CD4-positive, alpha-beta T cell treated with Interferon alpha-2 for 1 hour (primary cell): Measurements from ENCODE around the gene SCAMP4.

Experiments used
- DNase-seq, 2 donors: peaks; one replicate each; pipeline ENCODE4 v3.0.0-alpha.2; 2020 to 2022

Gene SCAMP4, protein sequence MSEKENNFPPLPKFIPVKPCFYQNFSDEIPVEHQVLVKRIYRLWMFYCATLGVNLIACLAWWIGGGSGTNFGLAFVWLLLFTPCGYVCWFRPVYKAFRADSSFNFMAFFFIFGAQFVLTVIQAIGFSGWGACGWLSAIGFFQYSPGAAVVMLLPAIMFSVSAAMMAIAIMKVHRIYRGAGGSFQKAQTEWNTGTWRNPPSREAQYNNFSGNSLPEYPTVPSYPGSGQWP

DNA sequence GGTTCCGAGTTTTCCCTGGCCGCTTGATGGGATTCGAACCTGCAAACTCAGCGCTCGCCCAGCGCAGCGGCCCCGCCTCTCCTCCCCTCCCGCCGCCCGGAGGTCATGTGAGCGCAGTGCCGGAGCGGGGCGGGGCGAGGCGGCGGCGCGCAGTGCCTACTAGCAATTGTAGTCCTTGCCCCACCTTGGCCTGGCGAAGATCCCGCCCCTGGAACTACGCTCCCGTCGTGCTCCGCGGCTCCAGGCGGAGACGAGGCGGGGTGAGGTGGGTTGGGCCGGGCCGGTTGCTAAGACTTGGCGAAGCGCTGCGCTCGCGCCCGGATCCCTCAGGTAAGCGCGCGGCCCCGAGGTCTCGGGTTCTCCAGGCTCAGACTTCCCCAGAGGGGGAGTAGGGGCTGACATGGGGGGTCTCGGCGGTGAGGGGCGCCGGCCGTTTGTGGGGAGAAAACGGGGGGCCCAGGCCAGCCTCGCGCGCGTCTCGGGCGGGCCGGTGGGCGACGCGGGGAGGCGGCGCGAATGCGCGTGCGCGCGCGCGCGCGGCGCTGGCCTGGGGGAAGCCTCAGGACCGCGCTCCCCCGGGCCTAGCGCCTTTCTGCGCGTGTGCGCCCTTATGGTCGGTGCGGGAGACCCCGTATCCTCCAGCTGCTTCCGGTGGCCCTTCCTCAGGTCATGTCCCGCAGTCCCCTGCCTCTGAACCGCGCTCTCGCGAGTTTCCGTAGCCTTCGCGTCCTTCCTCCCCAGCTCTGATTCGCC, at the start of gene SCAMP4, which contains the start of gene ADAT3:
Gene SCAMP4, plus strand, starts transcription at position 290 of the 753 bp plus-strand sequence. CDS start 9,621 bp downstream, outside the sequence.
Gene ADAT3, plus strand, starts transcription at position 290 of the 753 bp plus-strand sequence. CDS start 6,649 bp downstream, outside the sequence.
- DNase-seq, result peak; percentile 99

DNA sequence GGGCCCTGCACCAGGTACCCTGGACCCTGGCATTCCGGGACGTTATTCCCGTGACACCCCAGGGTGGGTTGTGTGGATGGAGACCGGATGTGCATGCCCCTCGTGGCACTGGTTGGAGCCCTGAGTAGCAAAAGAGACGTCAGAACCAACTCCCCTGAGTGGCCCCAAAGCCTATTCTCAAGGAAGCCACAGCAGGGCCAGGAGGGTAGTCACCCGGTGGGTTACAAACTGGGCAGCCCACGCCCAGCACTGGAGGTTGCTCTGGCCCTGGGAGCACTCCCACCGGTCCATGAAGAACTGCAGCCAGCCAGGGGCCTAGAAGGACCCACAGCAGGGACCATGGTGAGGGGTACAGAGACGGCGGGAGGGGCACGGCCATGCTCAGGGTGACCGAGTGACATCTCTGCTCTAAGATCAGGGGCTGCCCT, 49.4 kb upstream of the SCAMP4 start:
- DNase-seq, result peak in 1 of 2 donors; percentile 40

DNA sequence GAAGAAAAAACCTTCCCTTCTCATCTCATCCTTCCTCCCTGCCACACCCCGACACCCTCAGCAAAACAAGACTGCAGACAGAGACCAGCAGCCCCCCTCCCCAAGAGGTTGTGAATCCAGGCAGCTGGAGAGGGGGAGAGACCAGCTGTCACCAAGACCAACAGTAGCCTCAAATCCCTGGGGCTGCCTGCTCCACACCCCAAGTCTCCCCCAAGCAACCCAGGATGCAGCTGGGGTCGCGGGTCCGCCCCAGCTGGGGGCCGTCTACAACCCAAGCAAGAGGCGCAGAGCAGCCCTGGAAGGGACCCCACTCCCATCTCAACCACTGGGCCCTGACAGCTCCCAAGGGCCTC, 48.9 kb upstream of the SCAMP4 start:
- DNase-seq, result no peak

DNA sequence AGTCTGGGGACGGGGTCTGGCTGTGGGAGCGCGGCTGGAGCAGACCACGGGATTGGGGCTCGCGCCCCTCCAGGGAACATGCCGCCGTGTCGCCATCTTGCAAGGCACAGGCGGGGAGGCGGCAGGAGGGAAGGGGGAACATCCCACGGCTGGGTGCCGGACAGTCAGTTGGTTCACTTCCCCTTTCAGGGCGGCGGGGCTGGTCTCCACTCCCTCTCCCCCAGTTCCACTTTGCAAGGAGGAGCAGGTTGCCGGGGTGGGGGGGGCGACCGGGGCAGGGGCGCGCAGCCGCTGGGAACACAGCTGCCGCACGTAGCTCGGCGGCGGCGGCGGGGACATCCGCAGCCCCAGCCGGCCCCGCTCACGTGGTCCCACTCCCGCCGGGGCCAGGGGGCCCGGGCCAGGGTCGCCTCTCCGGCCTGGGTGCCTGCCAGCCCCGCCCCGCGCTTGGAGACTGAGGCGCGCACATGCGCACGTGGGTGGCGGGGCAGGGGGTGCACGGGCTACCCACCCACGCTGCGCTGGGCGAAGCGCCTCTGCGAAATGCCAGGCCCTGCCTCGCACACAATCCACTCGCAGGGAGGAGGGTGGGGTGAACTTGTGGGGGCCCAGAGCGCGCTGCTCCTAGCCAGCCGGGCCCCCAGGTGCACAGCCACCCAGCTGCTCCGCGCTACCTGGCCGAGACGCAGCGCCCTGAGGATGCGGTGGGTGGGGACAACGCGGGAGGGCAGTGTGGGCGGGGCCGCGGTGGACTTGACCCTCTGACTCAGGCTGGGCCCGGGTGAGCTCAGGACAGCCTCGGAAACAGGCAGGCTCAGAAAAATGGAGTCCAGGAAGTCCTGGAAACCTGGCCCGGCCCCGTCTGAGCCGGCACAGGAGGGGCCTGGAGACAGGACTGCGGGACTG, 48.2 kb upstream of the SCAMP4 start:
- DNase-seq, result peak; percentile 49 to 73

DNA sequence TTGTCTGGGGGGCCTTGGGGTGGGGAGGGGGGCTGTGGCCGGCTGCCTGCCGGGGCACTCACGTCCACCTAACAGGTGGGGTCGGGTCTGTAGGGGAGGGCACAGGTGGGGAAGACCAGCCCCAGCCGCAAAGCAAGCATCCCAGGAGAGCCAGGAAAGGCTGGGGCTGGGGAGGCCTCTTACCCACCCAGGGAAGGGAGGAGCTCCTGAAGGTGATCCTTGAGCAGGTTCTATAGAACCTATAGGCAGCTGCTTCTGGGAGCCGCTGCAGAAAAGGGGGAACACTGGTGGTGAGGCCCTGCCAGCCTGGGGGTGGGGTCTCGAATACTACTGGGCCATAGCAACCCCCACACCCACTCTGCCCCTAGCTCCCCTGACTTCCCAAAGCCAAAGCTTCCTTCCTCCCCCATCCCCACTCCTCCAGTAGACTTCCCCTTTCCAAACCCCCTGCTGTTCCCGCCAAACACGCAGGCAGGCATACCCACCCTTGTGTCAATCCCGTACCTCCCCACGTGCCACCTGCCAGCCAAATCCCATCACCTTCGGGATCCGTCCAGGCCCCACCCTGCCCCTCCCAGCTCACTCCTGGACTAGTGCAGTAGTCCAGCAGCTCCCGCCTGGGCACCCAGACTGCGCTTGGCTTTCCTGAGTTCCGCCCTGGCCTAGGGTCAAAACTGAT, 47.4 kb upstream of the SCAMP4 start:
- no peak for DNase-seq

DNA sequence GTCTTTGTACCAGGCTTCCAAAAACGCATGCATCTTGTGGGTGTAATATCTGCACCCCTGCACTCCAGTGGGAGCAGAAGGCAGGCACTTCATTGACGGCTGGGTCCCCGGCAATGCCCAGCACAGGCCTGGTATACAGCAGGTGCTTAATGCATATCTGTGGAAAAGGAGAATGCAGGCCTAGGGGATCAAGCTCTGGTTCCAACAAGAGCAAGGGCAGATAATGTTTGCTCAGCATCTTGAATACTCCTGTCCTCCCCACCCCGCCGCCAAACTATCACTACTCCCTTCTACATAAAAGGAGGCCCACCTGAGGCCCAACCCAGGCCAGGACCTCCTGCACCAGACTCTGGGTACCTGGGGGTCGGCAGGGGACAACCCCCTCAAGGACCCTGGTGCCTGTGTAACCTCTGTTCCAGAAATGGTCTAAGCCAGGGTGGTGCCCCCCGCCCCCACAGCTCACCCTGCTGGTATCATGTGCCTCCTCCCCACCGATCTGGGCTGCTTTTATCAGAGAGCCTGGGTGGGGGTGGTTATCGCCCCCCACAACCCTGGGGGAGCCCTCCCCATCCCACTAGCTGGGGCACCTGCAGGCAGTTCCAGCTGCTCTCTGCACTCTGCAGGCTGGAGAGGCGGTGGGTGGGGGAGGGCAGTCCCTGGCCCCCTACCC, 46.7 kb upstream of the SCAMP4 start:
- DNase-seq, result no peak

DNA sequence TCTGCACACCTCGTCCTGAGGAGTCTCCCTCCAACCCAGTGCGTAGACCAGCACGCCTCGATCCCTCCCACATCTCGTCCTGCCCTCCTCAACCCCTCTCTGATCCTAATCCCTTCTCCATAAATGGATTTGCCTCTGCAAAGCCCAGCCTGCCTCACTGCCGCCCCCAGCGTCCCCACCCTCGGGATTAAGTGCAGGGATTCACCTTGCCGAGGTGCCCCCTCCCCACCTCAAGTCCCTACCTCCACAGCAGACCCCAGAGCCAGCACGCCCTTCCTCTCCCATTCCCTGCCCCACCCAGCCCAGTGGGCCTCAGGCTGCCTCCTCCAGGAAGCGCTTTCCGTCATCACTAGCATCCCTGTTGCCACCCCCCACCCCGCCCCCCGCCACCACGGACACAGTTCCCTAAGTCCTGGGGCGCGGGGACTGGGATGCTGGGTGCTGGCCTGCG, 45.8 kb upstream of the SCAMP4 start:
- no peak for DNase-seq

DNA sequence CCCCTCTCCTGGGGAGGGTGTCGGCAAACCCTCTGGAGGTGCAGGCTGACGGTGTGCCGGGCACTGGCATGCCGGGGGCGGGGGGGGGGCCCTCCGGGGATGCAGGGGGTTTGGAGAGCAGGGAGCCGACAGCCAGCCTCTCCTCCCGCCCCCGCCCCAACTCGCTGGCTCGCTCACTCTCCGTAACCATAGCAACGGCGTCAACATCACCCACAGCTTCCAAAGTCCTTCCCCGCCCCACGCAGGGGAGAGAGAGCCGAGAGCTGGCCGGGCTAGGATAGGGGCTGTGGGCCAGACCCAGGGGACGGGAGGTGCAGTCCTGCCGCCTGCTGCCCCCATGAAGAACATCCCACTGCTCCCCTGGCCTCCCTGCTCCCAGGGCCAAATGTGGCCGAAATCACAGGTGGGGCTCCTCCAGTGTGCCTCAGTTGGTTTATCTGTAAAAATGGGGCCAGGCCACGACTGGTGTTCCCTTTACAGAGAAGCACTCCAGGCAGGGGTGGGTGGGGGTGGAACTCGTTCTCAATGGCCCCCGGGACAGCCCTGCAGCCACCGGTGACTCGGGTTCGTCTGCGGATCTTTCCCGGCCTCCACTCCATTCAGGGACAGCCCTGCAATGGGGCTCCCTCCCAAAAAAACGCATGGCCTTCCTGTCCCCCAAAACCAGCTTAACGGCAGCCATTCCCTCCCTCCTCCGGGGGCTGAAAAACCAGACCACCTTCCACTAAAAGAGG, 45.0 kb upstream of the SCAMP4 start:
- peak; percentile 69 to 74 for DNase-seq

DNA sequence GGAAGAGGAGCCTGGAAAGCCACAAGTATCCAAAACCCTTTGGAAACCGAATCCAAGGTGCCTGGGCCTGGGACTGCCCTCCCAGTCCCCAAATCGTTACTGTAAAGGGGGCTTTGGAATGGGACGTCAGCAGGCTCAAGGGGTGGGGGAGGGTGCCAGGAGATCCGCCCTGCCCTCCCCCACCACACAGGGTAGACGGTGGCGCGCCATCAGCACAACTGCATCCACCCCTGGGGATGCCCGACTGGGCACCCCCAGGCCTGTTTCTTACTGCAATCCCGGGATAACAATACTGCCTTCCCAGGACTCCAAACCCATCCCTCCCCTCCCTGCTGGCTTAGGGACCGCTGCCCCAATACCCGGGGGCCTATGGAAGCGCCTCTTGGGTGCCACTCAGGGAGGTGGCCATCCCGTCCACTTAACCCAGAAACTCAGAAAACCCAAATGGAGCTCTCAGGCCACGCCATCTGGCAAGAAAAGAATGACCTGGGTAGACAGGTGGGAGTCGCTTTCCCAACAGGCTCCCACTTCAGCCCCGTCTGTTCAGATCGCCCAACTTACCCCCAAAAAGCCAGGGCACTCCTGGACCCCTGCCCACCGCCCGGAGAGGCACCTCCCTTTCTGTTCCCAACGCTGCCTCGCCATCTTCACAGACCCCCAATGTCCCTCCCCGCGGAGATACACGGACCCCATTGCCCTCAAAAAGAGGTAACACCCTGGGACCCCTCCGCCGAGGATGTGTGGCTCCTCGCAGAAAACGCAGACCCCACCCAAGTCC, 44.2 kb upstream of the SCAMP4 start:
- no peak for DNase-seq

DNA sequence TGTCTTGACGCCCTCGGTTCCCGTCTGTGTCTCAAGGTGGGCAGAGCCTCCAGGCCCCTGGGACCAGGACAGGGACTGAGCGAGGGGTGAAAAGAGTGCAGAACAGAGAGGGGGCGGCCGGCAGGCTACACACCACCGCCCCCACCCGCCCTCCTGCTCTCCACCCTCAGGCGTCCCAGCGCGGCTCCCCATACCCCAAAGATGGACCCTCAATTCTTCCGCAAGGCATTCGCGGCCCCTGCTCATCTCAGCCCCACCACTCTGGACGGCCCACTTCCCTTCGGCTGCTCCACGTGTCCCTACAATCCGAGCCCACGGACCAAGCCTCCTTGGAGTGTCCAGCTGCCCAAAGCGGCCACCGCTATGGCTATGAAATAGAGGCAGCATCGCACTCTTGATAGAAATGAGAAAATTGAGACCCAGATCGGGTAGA, 43.6 kb upstream of the SCAMP4 start:
- DNase-seq, result no peak

DNA sequence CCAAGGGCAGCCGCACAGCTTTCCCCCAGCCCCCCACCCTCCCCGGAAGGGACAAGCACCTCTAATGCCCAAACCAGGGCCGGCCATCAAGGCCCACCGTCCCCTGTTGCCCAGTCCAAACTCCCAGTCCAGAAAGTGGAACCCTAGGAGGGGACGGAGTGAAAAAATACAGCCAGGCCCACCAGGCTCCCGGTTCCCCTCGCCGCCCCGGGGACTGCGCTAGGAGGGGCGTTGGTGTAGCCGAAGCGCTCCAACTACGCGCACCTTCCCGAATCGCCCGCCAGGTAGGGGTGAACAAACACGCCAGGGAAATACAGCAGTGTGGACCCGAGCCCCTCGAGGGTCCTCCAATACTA, 43.2 kb upstream of the SCAMP4 start:
- DNase-seq, result no peak

DNA sequence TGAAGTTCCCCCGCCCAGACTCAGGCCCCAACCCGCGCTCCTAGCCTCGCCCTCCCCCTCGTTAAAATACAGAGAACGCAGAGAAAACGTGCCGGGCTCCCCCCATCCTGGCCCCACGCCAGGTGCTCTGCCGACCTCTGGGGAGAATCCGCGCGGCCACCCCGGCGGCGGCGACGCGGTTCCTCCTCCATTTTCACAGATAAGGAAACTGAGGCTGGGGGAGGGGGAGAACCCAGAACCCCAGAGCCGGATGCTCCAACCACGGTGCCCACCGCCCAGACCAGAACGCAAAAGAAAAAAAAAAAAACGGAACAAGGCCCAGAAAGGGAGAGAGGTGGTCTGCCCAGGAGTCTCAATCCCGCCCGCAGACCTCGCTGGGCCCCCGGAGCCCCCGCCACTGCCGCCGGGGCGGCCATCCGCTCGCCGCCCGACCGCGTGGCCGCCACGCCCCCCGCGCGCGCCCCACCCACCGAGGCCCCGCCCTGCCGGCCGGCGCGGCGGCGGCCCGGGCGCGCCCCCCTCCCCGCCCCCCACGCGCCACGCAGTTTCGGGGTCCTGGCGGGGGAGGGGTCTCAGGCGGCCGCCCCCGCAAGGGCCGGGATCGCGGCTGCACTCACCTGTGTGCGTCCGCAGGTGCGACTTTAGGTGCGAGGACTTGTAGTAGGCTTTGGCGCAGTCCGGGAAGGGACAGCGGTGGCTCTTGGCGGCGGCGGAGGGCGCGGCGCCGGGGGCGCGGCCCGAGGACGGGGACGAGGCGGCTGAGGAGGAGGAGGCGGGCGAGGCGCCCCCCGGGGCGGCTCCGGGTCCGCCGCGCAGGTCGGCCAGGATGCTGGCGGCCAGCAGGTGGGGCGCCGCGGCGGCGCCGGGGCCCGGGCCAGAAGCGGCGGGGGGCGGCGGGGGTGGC, 42.5 kb upstream of the SCAMP4 start:
- DNase-seq, result peak; percentile 44 to 70

DNA sequence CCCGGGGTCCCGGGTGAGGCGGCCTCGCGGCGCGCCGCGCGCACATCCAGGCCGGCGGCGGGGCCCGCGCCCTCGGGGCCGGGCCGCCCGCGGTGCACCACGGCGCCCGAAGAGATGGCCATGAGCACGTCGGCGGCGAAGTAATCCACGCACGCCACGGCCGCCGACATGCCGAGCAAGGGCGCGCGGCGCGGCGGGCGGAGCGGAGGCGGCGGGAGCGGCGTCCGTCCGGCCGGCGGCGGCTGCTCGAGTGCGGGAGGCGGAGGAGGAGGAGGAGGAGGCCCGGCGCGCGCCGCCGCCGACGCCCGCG, 41.9 kb upstream of the SCAMP4 start, which contains the start of gene KLF16:
Gene KLF16, minus strand, starts transcription at position 252 of the 310 bp plus-strand sequence. Its CDS starts 82 bp downstream, at position 170.
- no peak for DNase-seq

DNA sequence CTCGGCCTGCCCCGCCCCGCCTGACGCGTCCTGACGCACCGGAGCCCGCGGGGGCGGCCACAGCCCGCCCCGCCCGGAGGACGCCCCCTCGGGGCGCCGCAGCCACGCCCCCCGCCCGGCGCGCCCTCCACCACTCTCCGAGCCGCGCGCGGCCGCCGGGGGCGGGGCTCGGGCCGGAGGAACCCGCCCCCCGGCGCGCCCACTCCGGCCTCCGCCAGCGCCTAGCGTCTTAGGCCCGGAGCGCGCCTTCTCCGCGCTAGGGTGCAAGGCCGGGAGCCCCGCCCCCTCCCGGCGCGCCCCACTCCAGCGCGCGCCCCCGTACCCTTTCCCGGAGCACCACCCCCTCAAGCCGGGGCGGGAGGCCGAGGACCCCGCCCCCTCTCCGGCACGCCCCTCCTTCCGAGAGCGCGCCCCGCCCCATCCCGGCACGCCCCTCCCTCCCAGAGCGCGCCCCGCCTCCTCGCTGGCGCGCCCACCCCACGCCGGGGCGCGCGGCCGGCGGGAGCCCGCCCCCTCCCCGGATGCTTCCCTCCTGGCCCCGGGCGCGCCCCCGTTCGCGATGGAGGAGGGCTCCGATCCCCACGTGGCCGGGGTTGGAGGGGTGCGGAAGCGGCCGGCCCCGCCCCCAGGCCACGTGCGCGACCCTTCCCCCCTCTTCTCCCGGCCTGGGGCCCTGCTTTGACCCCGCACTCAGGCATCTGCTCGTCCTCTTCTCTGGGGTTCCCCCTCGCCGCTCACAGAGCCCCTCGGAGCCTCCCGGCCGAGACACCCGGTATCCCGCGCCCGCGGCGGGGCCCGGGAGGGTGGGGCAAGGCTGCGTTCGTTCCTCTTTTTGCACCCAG, 41.3 kb upstream of the SCAMP4 start:
- DNase-seq, result peak; percentile 91 to 94

DNA sequence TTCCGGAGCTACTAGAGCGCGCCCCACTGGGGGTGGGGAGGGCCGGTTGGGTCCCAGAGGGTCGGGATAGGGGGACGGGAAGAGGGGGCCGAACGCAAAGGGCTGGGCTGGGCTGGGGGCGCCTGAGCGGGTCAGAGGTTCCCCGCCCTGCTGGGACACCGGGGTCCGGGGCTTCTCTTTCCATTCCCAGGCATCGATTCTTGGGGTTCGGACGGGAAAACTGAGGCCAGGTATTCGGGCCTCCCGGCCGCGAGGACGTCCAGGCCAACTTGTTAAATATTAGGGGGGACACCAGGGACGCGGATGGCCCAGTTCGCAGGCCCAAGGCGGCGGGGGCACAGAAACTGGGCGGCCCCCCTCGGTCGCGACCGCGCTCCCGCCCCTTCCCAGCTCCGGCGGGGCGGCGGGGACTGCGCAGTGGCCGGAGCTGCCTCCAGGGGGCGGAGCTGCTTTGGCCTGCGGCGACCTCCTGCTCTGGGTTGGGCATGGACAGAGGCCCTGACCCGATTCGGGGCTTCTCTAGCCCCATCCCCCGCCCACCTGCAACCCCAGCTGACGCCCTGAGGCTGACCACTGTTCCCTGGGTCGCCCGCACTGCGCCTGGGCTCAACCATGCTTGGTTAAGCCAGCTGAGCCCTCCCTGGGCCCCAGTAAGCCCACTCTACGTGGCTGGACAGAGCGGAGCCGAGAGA, 40.6 kb upstream of the SCAMP4 start:
- peak; percentile 68 to 72 for DNase-seq

DNA sequence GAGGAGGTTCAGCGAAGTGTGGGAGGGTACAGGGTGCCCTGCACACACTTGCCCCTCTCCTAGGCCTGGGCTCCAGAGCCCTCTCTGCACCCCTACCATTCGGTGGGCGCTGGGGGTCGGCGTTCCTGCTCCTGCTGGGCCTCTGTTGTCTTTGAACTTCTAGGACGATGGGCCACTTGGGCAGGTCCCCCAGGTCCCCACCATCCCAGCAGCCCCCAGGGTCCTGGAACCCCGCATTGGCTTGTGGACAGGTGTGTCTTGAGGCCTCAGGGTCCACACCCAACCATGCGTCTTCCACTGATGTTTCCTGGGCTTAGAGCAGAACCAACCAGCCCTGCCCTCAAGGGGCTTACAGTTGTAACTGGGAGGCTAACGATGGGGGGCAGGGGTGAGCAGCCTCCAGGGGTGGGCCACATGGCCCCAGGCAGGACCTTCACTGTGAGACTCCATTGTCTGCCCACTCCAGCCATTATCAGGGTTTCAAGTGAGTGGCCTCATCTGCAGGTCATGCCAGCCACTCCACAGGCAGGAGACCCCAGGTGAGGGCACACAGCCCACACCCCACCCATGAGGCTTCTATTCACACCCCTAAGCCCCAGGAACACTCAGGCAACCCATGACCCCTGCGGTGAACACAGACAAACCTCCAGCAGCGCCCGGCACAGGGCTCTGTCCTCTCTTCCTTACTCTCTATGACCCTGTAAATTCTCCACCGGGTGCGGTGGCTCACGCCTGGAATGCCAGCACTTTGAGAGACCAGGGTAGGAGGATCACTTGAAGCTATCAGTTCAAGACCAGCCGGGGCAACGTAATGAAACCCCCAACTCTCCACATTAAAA, 39.8 kb upstream of the SCAMP4 start:
- DNase-seq, result no peak
